ENCODE data around the gene CEP104. TPM values are rescaled to one million over a fixed set of nuclear protein-coding genes. Genes with fewer than 3 reads are reported as not detected.

The CEP104 gene
- polyA plus RNA-seq, 2 of the 4 experiments (the other 2 are of a cell fraction): 14.5 to 28.8 TPM

- no peak for TF ChIP-seq REST (IDR thresholded peaks at IDR 0.05)
These were observed 66.5 kb downstream of the CEP104 start (continued) for GRCh38 chr1:3790500-3790923.

- CTCF ChIA-PET: interaction anchor here (1.4 to 1.5 kb wide), 2 partner anchors 12 to 14 kb away, joined by 5 read pairs; no protein-coding TSS in a partner anchor
- POLR2A ChIA-PET: no interaction called here
- 94% methylated on average over 14 of the region's 34 CpGs for WGBS (ENCODE audit: missing lambda C conversion rate)
- no peak for FAIRE-seq
- Histone ChIP-seq H3K4me1 (peaks cover 8% of the 10 kb centered on the region; the same call in 2 of the 3 replicates), H3K9me3 (no peaks in the 10 kb centered on the region), H3K27ac (no peak overlapping the region), H3K4me2 (no peak overlapping the region), H3K4me3 (no peak overlapping the region)
- no peak for ATAC-seq
- no peak for DNase-seq (ENCODE audit: low read depth in 1 of 2, low spot score in 1 of 2)
- TF ChIP-seq RAD21 (conservative IDR thresholded peaks at IDR 0.05 in 1 of 2, IDR thresholded peaks at IDR 0.05 in 1 of 2): no peak
- no peak for TF ChIP-seq EP300 (IDR thresholded peaks at IDR 0.05)
- TF ChIP-seq HOXA7 (CRISPR knock-in tag; IDR thresholded peaks at IDR 0.05): no peak
These were observed 67.3 kb downstream of the CEP104 start for GRCh38 chr1:3789421-3790300.

GRCh38 chr1:3788756-3789420 is 68.1 kb downstream of the CEP104 start:
- Histone ChIP-seq H3K4me2 (no peak overlapping the region), H3K27ac (no peak overlapping the region), H3K4me1 (peaks cover under 1% of the 10 kb centered on the region; the same call in 1 of the 3 replicates), H3K4me3 (no peak overlapping the region), H3K9me3 (no peaks in the 10 kb centered on the region)
- POLR2A ChIA-PET: no interaction called here
- DNase-seq (ENCODE audit: low read depth in 1 of 2, low spot score in 1 of 2) (no peak), FAIRE-seq (no peak), ATAC-seq (no peak)
- CTCF ChIA-PET: interaction anchor here (1.4 kb wide), 1 partner anchor 13 kb away, joined by 5 read pairs; no protein-coding TSS in a partner anchor
- WGBS (ENCODE audit: missing lambda C conversion rate): 94% methylated on average over 8 of the region's 16 CpGs
- TF ChIP-seq NR3C1 (IDR thresholded peaks at IDR 0.05) (no peak), POLR2A (IDR thresholded peaks at IDR 0.05; ENCODE audit: low read length) (no peak), HMGXB4 (CRISPR knock-in tag; IDR thresholded peaks at IDR 0.05; ENCODE audit: borderline replicate concordance) (no peak), ELK1 (IDR thresholded peaks at IDR 0.05; ENCODE audit: low read depth, low read length) (no peak), NFE2L2 (conservative IDR thresholded peaks at IDR 0.05; ENCODE audit: low read length) (no peak), FOSL2 (IDR thresholded peaks at IDR 0.05) (no peak), FOSL2 (CRISPR knock-in tag; IDR thresholded peaks at IDR 0.05) (no peak), HES2 (IDR thresholded peaks at IDR 0.05) (no peak), PBX3 (IDR thresholded peaks at IDR 0.05) (no peak), JUNB (IDR thresholded peaks at IDR 0.05) (no peak)
